ENCODE data around the gene RPS6KA4. TPM values are rescaled to one million over a fixed set of nuclear protein-coding genes. Genes with fewer than 3 reads are reported as not detected.

Gene RPS6KA4
- polyA plus RNA-seq, 1 donor from 2014 or later: 24.6 TPM

DNA sequence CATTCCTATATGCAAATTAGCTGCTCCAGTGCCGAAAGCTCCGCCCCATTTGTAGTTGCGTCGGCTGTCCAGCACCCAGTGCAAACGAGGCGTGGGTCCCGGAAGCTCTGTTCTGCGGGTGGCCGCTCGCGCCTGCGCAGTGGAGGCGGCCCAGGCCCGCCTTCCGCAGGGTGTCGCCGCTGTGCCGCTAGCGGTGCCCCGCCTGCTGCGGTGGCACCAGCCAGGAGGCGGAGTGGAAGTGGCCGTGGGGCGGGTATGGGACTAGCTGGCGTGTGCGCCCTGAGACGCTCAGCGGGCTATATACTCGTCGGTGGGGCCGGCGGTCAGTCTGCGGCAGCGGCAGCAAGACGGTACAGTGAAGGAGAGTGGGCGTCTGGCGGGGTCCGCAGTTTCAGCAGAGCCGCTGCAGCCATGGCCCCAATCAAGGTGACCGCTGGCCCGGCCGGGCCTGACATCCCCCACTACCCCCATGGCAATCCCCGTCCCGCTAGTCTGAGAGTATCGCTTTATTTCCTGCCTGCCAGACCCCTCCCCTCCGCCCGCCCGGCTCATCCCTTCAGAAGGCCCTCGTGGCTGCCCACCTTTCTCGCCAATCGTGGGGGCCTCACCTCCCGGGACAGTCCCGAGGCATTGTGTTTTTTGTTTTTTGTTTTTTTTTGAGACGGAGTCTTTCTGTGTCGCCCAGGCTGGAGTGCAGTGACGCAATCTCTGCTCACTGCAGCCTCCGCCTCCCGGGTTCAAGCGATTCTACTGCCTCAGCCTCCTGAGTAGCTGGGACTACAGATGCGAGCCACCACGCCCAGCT, 40.8 kb upstream of the RPS6KA4 start, which contains the start of gene PRDX5:
Gene PRDX5, plus strand, starts transcription at position 161 of the 805 bp plus-strand sequence. Its CDS starts 95 bp downstream, at position 256.
- Histone ChIP-seq H4K20me1 (ENCODE audit: insufficient read depth) (no peaks in the 10 kb centered on the region), H3K27me3 (ENCODE audit: insufficient read depth, low read depth, low read length) (no peaks in the 10 kb centered on the region), H3K9me2 (ENCODE audit: insufficient read depth, low read length) (no peaks in the 10 kb centered on the region), H3K4me3 (ENCODE audit: low read length) (peak within 1 kb of the TSS; percentile 99), H3K9ac (ENCODE audit: low read length) (peak within 1 kb of the TSS; percentile 99), H3F3A (ENCODE audit: insufficient read depth, low read length, poor library complexity, severe bottlenecking) (no peaks in the 10 kb centered on the region), H2AFZ (ENCODE audit: low read depth, low read length) (peak within 1 kb of the TSS; percentile 65), H3K79me2 (replicated peaks; ENCODE audit: insufficient read depth, low read length) (peaks cover 13% of the 10 kb centered on the region), H3K36me3 (ENCODE audit: insufficient read depth, low read length) (no peaks in the 10 kb centered on the region), H3K9me3 (ENCODE audit: low read length) (no peaks in the 10 kb centered on the region), H3K4me2 (ENCODE audit: low read length) (peak within 1 kb of the TSS; percentile 79), H3K27ac (ENCODE audit: low read length) (peak within 1 kb of the TSS; percentile 98)
- TF ChIP-seq CTCF (IDR thresholded peaks at IDR 0.05; ENCODE audit: poor library complexity, severe bottlenecking): peak; percentile 82
- no peak for TF ChIP-seq EZH2 (IDR thresholded peaks at IDR 0.05; ENCODE audit: borderline replicate concordance, insufficient read depth, low read length, poor library complexity, severe bottlenecking)
- peak; percentile 95 for TF ChIP-seq POLR2AphosphoS5 (IDR thresholded peaks at IDR 0.05)
- peak; percentile 39 for TF ChIP-seq MXI1 (conservative IDR thresholded peaks at IDR 0.05; ENCODE audit: poor library complexity, severe bottlenecking)
- TF ChIP-seq TAF1 (IDR thresholded peaks at IDR 0.05; ENCODE audit: low read depth): peak; percentile 50
- TF ChIP-seq RAD21 (conservative IDR thresholded peaks at IDR 0.05): peak; percentile 82
- peak; percentile 75 for TF ChIP-seq SMC3 (conservative IDR thresholded peaks at IDR 0.05; ENCODE audit: poor library complexity)
- TF ChIP-seq, protein P1, sequence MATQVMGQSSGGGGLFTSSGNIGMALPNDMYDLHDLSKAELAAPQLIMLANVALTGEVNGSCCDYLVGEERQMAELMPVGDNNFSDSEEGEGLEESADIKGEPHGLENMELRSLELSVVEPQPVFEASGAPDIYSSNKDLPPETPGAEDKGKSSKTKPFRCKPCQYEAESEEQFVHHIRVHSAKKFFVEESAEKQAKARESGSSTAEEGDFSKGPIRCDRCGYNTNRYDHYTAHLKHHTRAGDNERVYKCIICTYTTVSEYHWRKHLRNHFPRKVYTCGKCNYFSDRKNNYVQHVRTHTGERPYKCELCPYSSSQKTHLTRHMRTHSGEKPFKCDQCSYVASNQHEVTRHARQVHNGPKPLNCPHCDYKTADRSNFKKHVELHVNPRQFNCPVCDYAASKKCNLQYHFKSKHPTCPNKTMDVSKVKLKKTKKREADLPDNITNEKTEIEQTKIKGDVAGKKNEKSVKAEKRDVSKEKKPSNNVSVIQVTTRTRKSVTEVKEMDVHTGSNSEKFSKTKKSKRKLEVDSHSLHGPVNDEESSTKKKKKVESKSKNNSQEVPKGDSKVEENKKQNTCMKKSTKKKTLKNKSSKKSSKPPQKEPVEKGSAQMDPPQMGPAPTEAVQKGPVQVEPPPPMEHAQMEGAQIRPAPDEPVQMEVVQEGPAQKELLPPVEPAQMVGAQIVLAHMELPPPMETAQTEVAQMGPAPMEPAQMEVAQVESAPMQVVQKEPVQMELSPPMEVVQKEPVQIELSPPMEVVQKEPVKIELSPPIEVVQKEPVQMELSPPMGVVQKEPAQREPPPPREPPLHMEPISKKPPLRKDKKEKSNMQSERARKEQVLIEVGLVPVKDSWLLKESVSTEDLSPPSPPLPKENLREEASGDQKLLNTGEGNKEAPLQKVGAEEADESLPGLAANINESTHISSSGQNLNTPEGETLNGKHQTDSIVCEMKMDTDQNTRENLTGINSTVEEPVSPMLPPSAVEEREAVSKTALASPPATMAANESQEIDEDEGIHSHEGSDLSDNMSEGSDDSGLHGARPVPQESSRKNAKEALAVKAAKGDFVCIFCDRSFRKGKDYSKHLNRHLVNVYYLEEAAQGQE (IDR thresholded peaks at IDR 0.05; ENCODE audit: borderline replicate concordance): peak; percentile 47
- TF ChIP-seq EP300 (conservative IDR thresholded peaks at IDR 0.05; ENCODE audit: poor library complexity, severe bottlenecking): no peak

DNA sequence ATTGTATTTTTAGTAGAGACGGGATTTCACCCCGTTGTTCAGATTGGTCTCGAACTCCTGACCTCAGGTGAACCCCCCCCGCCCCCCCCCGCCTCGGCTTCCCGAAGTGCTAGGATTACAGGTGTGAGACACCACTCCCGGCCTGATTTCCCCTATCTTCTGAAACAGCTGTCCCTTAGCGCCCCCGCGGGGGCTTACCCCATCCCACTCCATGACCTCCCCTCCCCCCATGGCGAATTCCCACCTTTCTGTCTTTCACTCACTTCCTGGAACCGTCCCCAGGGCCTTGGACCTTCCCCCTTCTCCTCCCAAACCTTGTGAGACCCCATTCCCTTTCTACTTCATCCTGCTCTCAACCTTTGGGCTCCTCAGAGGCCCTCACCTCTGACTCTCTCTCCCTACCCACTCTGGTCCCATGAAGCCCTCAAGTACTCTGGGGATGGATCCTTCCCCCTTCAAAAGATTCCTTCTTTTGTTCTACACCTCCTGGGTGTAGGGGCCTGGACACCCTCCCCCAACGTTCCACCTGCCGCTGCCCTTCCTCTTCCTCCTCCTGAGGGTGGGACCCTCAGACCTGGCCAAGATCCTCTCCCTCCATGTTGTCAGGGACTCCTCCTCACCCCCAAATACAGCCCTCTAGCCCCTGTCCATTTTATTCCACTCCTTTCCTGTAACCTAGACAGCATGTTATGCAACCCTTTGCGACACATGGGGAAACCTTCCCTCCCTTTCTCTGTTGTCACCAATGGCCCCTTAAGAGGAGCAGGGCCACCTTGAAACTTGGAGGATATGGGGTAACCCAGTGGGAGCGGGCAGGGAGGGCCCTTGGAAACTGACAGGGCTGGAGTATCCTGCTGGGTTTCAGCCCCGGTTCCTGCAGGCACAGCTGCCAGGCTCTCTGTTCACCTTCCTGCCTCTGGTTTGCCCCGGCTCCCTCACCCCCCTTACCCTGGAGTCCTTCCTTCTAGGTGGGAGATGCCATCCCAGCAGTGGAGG, 39.9 kb upstream of the RPS6KA4 start:
- no peaks in the 10 kb centered on the region for H3K9me3 ChIP-seq (ENCODE audit: low read length)

More for the DNA sequence above, 39.9 kb upstream of the RPS6KA4 start:
- H3K27ac ChIP-seq (ENCODE audit: low read length): peak overlapping the region; percentile 98
- H3F3A ChIP-seq (ENCODE audit: insufficient read depth, low read length, poor library complexity, severe bottlenecking): no peaks in the 10 kb centered on the region
- no peak for TF ChIP-seq RAD21 (conservative IDR thresholded peaks at IDR 0.05)
- no peak for TF ChIP-seq EP300 (conservative IDR thresholded peaks at IDR 0.05; ENCODE audit: poor library complexity, severe bottlenecking)
- no peaks in the 10 kb centered on the region for H3K36me3 ChIP-seq (ENCODE audit: insufficient read depth, low read length)
- H2AFZ ChIP-seq (ENCODE audit: low read depth, low read length): no peak overlapping the region
- no peaks in the 10 kb centered on the region for H3K9me2 ChIP-seq (ENCODE audit: insufficient read depth, low read length)
- H3K4me3 ChIP-seq (ENCODE audit: low read length): peak overlapping the region; percentile 99
- no peaks in the 10 kb centered on the region for H4K20me1 ChIP-seq (ENCODE audit: insufficient read depth)
- peaks cover 13% of the 10 kb centered on the region for H3K79me2 ChIP-seq (replicated peaks; ENCODE audit: insufficient read depth, low read length)
- peak overlapping the region; percentile 78 for H3K4me2 ChIP-seq (ENCODE audit: low read length)
- H3K9ac ChIP-seq (ENCODE audit: low read length): peak overlapping the region; percentile 99
- no peaks in the 10 kb centered on the region for H3K27me3 ChIP-seq (ENCODE audit: insufficient read depth, low read depth, low read length)
